ENCODE measurements around the gene CCDC183. TPM values are rescaled to one million over a fixed set of nuclear protein-coding genes. Genes with fewer than 3 reads are reported as not detected.
"Not testable (repeated sequence)": the region's sequence is repeated elsewhere in the genome, so short reads cannot be mapped to it uniquely, and the experiment has no call there.

Gene CCDC183
- total RNA-seq, 4 donors from 2014 or later = 25.2 to 161 (median 63.5) TPM

GRCh38 chr9:136764301-136764891, 31.7 kb upstream of the CCDC183 start, which contains the start of gene LCN15:
LCN15 (minus strand) TSS chr9:136764518; CDS start chr9:136764488, 30 bp downstream.
- TF ChIP-seq CTCF (IDR thresholded peaks at IDR 0.05) = no peak
- TF ChIP-seq POLR2AphosphoS5 (IDR thresholded peaks at IDR 0.05) = no peak
- TF ChIP-seq EP300 (IDR thresholded peaks at IDR 0.05; ENCODE audit: low read depth) = no peak
- TF ChIP-seq POLR2A (IDR thresholded peaks at IDR 0.05) = no peak
- no peaks in the 10 kb centered on the region for H3K9me3 ChIP-seq
- H3K36me3 ChIP-seq = no peaks in the 10 kb centered on the region
- WGBS, 2 donors (ENCODE audit: low coverage in 1 of 2) = 55% methylated on average over 14 of the region's 14 CpGs; no CpG with 5 or more reads in 1 of the 2 donors
- in situ Hi-C loops (cut with MboI; ENCODE audit: low pct_ligation_motif_present in 1 of 4, low pct_unique_long_range_greater_than_20kb in 1 of 4, low sequenced_read_pairs in 3 of 4) = no loop called here
- peaks cover 0 to 8% (median 5%) of the 10 kb centered on the region in 4 donors for H3K4me1 ChIP-seq
- H3K4me3 ChIP-seq = no peak within 1 kb of the TSS
- intact Hi-C loops (cut with DNase I; ENCODE audit: low total_unique reads) = no loop called here
- H3K27ac ChIP-seq = no peak within 1 kb of the TSS
- peaks cover 68% of the 10 kb centered on the region for H3K27me3 ChIP-seq
- DNase-seq = no peak

- no peaks in the 10 kb centered on the region for H3K9me3 ChIP-seq
- in situ Hi-C loops (cut with MboI; ENCODE audit: low pct_ligation_motif_present in 1 of 4, low pct_unique_long_range_greater_than_20kb in 1 of 4, low sequenced_read_pairs in 3 of 4) (no loop called here), intact Hi-C loops (cut with DNase I; ENCODE audit: low total_unique reads) (no loop called here)
- no peaks in the 10 kb centered on the region for H3K36me3 ChIP-seq
- H3K4me3 ChIP-seq = no peak overlapping the region
- H3K27ac ChIP-seq = no peak overlapping the region
- TF ChIP-seq POLR2A (IDR thresholded peaks at IDR 0.05) (no peak), CTCF (IDR thresholded peaks at IDR 0.05) (no peak), POLR2AphosphoS5 (IDR thresholded peaks at IDR 0.05) (no peak), EP300 (IDR thresholded peaks at IDR 0.05; ENCODE audit: low read depth) (no peak)
- no peak for DNase-seq
- peaks cover 63% of the 10 kb centered on the region for H3K27me3 ChIP-seq
- H3K4me1 ChIP-seq = peaks cover 0 to 11% (median 6%) of the 10 kb centered on the region in 4 donors
- 49% methylated on average over 9 of the region's 14 CpGs; no CpG with 5 or more reads in 1 of the 2 donors for WGBS, 2 donors (ENCODE audit: low coverage in 1 of 2)
Observed at GRCh38 chr9:136765041-136765440, 31.1 kb upstream of the CCDC183 start.

GRCh38 chr9:136765745-136766409, 30.3 kb upstream of the CCDC183 start:
- H3K9me3 ChIP-seq; H3K4me3 ChIP-seq; DNase-seq; intact Hi-C loops (cut with DNase I; ENCODE audit: low total_unique reads); H3K27ac ChIP-seq; H3K36me3 ChIP-seq; in situ Hi-C loops (cut with MboI; ENCODE audit: low pct_ligation_motif_present in 1 of 4, low pct_unique_long_range_greater_than_20kb in 1 of 4, low sequenced_read_pairs in 3 of 4): not testable (repeated sequence)
- H3K4me1 ChIP-seq = peaks cover 0 to 11% (median 6%) of the 10 kb centered on the region in 4 donors
- 49 to 59% methylated on average over 7 to 14 of the region's 14 CpGs for WGBS, 2 donors (ENCODE audit: low coverage in 1 of 2)
- H3K27me3 ChIP-seq = peaks cover 61% of the 10 kb centered on the region

- H3K27me3 ChIP-seq = peaks cover 61% of the 10 kb centered on the region
- DNase-seq = peak; percentile 74
- peak in 4 of 5 experiments; percentile 30 to 48 (median 39) for TF ChIP-seq CTCF (IDR thresholded peaks at IDR 0.05)
Observed at GRCh38 chr9:136766410-136767120, 29.6 kb upstream of the CCDC183 start.

More at GRCh38 chr9:136766410-136767120, 29.6 kb upstream of the CCDC183 start:
- intact Hi-C loops (cut with DNase I; ENCODE audit: low total_unique reads); H3K36me3 ChIP-seq; in situ Hi-C loops (cut with MboI; ENCODE audit: low pct_ligation_motif_present in 1 of 4, low pct_unique_long_range_greater_than_20kb in 1 of 4, low sequenced_read_pairs in 3 of 4); H3K27ac ChIP-seq; H3K4me3 ChIP-seq; H3K9me3 ChIP-seq: not testable (repeated sequence)
- peaks cover 0 to 11% (median 6%) of the 10 kb centered on the region in 4 donors for H3K4me1 ChIP-seq
- WGBS, 2 donors (ENCODE audit: low coverage in 1 of 2) = 24 to 80% methylated on average over 1 to 18 of the region's 18 CpGs
